ENCODE data around the gene MLLT6. TPM values are rescaled to one million over a fixed set of nuclear protein-coding genes. Genes with fewer than 3 reads are reported as not detected.

Gene MLLT6
- total and polyA plus RNA-seq, 10 of the 15 experiments (the other 5 are each of a cell fraction or from before 2014, with no cell fraction given): 4.8 to 105 (median 36.3) TPM

GRCh38 chr17:38687286-38687685, 17.8 kb upstream of the MLLT6 start:
- no peak for DNase-seq (ENCODE audit: low read depth, low spot score)
- WGBS (ENCODE audit: insufficient coverage, insufficient replicate concordance, low lambda C conversion rate, missing lambda C conversion rate): 76% methylated on average over 5 of the region's 5 CpGs
- Histone ChIP-seq H3K4me1 (ENCODE audit: control insufficient read depth, insufficient read depth, low read length) (no peaks in the 10 kb centered on the region), H3K4me3 (no peak overlapping the region), H4K20me1 (ENCODE audit: control insufficient read depth, insufficient read depth) (no peaks in the 10 kb centered on the region), H3K36me3 (ENCODE audit: control insufficient read depth in 2 of 2, insufficient read depth in 2 of 2, low read length in 1 of 2) (no peaks in the 10 kb centered on the region), H2AFZ (ENCODE audit: control insufficient read depth, low read depth, low read length) (no peak overlapping the region), H3K27ac (ENCODE audit: control insufficient read depth, insufficient read depth) (no peak overlapping the region), H3K4me2 (ENCODE audit: control insufficient read depth, insufficient read depth) (no peak overlapping the region), H3K9me3 (replicated peaks; ENCODE audit: control insufficient read depth, insufficient read depth, low read length) (no peaks in the 10 kb centered on the region), H3K27me3 (replicated peaks in 1 of 2; ENCODE audit: control insufficient read depth in 2 of 2, insufficient read depth in 2 of 2, low read length in 1 of 2) (no peaks in the 10 kb centered on the region), H3K79me2 (ENCODE audit: control insufficient read depth, insufficient read depth, low read length) (no peaks in the 10 kb centered on the region), H3K9ac (ENCODE audit: control insufficient read depth, insufficient read depth, low read length) (no peak overlapping the region)
- no TSS peak for BruUV-seq (replicated peaks)
- ATAC-seq: no peak
- in situ Hi-C loops (cut with MboI) (no loop called here), intact Hi-C loops (cut with micrococcal nuclease; ENCODE audit: unreplicated experiment) (no loop called here)
- FAIRE-seq: no peak
- ChIA-PET POLR2A (interaction anchor here (0.7 to 1.4 kb wide), 3 partner anchors 10 to 171 kb away, joined by 4 to 8 read pairs (median 7); no protein-coding TSS in a partner anchor), SMC1A (ENCODE audit: uncharacterized antibody, unreplicated experiment) (interaction anchor here (0.8 to 2.2 kb wide), 5 partner anchors 10 to 251 kb away, joined by 3 to 5 read pairs (median 4); partner anchors contain the start of gene EPOP), RAD21 (ENCODE audit: unreplicated experiment) (no interaction called here), CTCF (interaction anchor here (1.1 to 1.6 kb wide), 2 partner anchors 10 to 48 kb away, joined by 3 to 7 read pairs; no protein-coding TSS in a partner anchor)
- no peak for TF ChIP-seq NFIC (IDR thresholded peaks at IDR 0.05; ENCODE audit: low read depth, low read length)
- TF ChIP-seq WRNIP1 (IDR thresholded peaks at IDR 0.05; ENCODE audit: borderline replicate concordance, low read depth, low read length): no peak
- no peak for TF ChIP-seq ZSCAN29 (IDR thresholded peaks at IDR 0.05)
- TF ChIP-seq IRF4 (IDR thresholded peaks at IDR 0.05; ENCODE audit: low read depth, low read length): no peak
- no peak for TF ChIP-seq BRCA1 (IDR thresholded peaks at IDR 0.05; ENCODE audit: low read depth, low read length)
- TF ChIP-seq ETV6 (conservative IDR thresholded peaks at IDR 0.05 in 1 of 2, IDR thresholded peaks at IDR 0.05 in 1 of 2; ENCODE audit: borderline replicate concordance in 1 of 2, low read depth in 1 of 2): no peak
- no peak for TF ChIP-seq FOS (IDR thresholded peaks at IDR 0.05; ENCODE audit: borderline replicate concordance, extremely low read depth, insufficient read length)
- TF ChIP-seq IRF5 (IDR thresholded peaks at IDR 0.05; ENCODE audit: borderline replicate concordance): no peak
- TF ChIP-seq SRF (IDR thresholded peaks at IDR 0.05; ENCODE audit: low read depth in 2 of 2, low read length in 2 of 2): no peak
- TF ChIP-seq HDGF (IDR thresholded peaks at IDR 0.05): no peak
- TF ChIP-seq KDM1A (IDR thresholded peaks at IDR 0.05; ENCODE audit: borderline replicate concordance): no peak
- TF ChIP-seq SIX5 (IDR thresholded peaks at IDR 0.05; ENCODE audit: low read depth, low read length, severe bottlenecking): no peak
